ENCODE data around the gene UPP2. TPM values are rescaled to one million over a fixed set of nuclear protein-coding genes. Genes with fewer than 3 reads are reported as not detected.

UPP2 gene
- total and polyA plus RNA-seq, 2 of the 8 experiments (the other 6 are each of a cell fraction or from before 2014, with no cell fraction given): not detected

GRCh38 chr2:158129037-158129436 lies 27.4 kb downstream of the UPP2 start (continued):
- TF ChIP-seq, protein P1, sequence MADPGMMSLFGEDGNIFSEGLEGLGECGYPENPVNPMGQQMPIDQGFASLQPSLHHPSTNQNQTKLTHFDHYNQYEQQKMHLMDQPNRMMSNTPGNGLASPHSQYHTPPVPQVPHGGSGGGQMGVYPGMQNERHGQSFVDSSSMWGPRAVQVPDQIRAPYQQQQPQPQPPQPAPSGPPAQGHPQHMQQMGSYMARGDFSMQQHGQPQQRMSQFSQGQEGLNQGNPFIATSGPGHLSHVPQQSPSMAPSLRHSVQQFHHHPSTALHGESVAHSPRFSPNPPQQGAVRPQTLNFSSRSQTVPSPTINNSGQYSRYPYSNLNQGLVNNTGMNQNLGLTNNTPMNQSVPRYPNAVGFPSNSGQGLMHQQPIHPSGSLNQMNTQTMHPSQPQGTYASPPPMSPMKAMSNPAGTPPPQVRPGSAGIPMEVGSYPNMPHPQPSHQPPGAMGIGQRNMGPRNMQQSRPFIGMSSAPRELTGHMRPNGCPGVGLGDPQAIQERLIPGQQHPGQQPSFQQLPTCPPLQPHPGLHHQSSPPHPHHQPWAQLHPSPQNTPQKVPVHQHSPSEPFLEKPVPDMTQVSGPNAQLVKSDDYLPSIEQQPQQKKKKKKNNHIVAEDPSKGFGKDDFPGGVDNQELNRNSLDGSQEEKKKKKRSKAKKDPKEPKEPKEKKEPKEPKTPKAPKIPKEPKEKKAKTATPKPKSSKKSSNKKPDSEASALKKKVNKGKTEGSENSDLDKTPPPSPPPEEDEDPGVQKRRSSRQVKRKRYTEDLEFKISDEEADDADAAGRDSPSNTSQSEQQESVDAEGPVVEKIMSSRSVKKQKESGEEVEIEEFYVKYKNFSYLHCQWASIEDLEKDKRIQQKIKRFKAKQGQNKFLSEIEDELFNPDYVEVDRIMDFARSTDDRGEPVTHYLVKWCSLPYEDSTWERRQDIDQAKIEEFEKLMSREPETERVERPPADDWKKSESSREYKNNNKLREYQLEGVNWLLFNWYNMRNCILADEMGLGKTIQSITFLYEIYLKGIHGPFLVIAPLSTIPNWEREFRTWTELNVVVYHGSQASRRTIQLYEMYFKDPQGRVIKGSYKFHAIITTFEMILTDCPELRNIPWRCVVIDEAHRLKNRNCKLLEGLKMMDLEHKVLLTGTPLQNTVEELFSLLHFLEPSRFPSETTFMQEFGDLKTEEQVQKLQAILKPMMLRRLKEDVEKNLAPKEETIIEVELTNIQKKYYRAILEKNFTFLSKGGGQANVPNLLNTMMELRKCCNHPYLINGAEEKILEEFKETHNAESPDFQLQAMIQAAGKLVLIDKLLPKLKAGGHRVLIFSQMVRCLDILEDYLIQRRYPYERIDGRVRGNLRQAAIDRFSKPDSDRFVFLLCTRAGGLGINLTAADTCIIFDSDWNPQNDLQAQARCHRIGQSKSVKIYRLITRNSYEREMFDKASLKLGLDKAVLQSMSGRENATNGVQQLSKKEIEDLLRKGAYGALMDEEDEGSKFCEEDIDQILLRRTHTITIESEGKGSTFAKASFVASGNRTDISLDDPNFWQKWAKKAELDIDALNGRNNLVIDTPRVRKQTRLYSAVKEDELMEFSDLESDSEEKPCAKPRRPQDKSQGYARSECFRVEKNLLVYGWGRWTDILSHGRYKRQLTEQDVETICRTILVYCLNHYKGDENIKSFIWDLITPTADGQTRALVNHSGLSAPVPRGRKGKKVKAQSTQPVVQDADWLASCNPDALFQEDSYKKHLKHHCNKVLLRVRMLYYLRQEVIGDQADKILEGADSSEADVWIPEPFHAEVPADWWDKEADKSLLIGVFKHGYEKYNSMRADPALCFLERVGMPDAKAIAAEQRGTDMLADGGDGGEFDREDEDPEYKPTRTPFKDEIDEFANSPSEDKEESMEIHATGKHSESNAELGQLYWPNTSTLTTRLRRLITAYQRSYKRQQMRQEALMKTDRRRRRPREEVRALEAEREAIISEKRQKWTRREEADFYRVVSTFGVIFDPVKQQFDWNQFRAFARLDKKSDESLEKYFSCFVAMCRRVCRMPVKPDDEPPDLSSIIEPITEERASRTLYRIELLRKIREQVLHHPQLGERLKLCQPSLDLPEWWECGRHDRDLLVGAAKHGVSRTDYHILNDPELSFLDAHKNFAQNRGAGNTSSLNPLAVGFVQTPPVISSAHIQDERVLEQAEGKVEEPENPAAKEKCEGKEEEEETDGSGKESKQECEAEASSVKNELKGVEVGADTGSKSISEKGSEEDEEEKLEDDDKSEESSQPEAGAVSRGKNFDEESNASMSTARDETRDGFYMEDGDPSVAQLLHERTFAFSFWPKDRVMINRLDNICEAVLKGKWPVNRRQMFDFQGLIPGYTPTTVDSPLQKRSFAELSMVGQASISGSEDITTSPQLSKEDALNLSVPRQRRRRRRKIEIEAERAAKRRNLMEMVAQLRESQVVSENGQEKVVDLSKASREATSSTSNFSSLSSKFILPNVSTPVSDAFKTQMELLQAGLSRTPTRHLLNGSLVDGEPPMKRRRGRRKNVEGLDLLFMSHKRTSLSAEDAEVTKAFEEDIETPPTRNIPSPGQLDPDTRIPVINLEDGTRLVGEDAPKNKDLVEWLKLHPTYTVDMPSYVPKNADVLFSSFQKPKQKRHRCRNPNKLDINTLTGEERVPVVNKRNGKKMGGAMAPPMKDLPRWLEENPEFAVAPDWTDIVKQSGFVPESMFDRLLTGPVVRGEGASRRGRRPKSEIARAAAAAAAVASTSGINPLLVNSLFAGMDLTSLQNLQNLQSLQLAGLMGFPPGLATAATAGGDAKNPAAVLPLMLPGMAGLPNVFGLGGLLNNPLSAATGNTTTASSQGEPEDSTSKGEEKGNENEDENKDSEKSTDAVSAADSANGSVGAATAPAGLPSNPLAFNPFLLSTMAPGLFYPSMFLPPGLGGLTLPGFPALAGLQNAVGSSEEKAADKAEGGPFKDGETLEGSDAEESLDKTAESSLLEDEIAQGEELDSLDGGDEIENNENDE (IDR thresholded peaks at IDR 0.05; ENCODE audit: insufficient replicate concordance, low read length): no peak
- TF ChIP-seq RAD21 (IDR thresholded peaks at IDR 0.05 in 1 of 2, conservative IDR thresholded peaks at IDR 0.05 in 1 of 2; ENCODE audit: low read depth in 2 of 2, low read length in 2 of 2) (no peak), SIX5 (IDR thresholded peaks at IDR 0.05; ENCODE audit: low read depth, low read length) (no peak), GABPA (IDR thresholded peaks at IDR 0.05; ENCODE audit: borderline replicate concordance, insufficient read depth, low read length) (no peak), FOSL1 (IDR thresholded peaks at IDR 0.05; ENCODE audit: insufficient read depth, low read depth, low read length) (no peak), CEBPB (IDR thresholded peaks at IDR 0.05; ENCODE audit: low read depth, low read length) (no peak), SRF (IDR thresholded peaks at IDR 0.05; ENCODE audit: low read depth, low read length) (no peak), EZH2 (IDR thresholded peaks at IDR 0.05; ENCODE audit: low read depth, low read length, severe bottlenecking) (no peak), ASH2L (IDR thresholded peaks at IDR 0.05; ENCODE audit: low read length) (no peak), RFX5 (IDR thresholded peaks at IDR 0.05; ENCODE audit: borderline replicate concordance, low read depth, low read length) (no peak), SP2 (IDR thresholded peaks at IDR 0.05; ENCODE audit: low read length) (no peak), YY1 (IDR thresholded peaks at IDR 0.05; ENCODE audit: low read depth, low read length) (no peak)
